BJ (cell line): ENCODE measurements around the gene RILP. TPM values are rescaled to one million over a fixed set of nuclear protein-coding genes. Genes with fewer than 3 reads are reported as not detected.

Experiments
- CTCF ChIA-PET: fragments of 350-600 bp; formaldehyde crosslinking; extraction: SDS; loops from one replicate; lab custom pipeline; 2021; ENCODE audit warnings: antibody characterized with exemption, inconsistent platforms; lab: Yijun Ruan, JAX
- POLR2A ChIA-PET: fragments of 300-600 bp; sonication (Branson Sonifier 250); formaldehyde crosslinking; extraction: SDS; loops from one replicate; lab custom pipeline; 2021; ENCODE audit warnings: antibody characterized with exemption; lab: Charles Lee
- DNase-seq: peaks from one replicate; pipeline ENCODE4 v3.0.0-alpha.2; 2011; ENCODE audit warnings: low read depth
- H3K27me3 ChIP-seq: 2 replicates; pipeline ENCODE4 v1.6.0; 2011; ENCODE audit warnings: low read length; ENCODE audit not compliant: control insufficient read depth, insufficient read depth
- H3K36me3 ChIP-seq: 2 replicates; pipeline ENCODE4 v1.5.1; 2011; ENCODE audit warnings: low read length; ENCODE audit not compliant: control insufficient read depth, insufficient read depth
- H3K4me3 ChIP-seq: 2 replicates; pipeline ENCODE4 v1.5.1; 2011; ENCODE audit warnings: low read depth, mild to moderate bottlenecking, control low read depth, low read length
- CTCF ChIP-seq: IDR thresholded peaks from 2 replicates; pipeline ENCODE4 v1.5.1; 2011; ENCODE audit warnings: low read depth, mild to moderate bottlenecking, control low read depth, inconsistent platforms, low read length, moderate library complexity; ENCODE audit not compliant: insufficient read depth
- polyA plus RNA-seq: library from polyadenylated mRNA; depleted of rRNA; stranded (reverse); fragments of >200 nt; gene quantifications from 2 replicates; pipeline ENCODE4 v1.2.3, GENCODE V29; 2011; rRNA removed
- small RNA-seq: library from RNA; depleted of rRNA; stranded (forward); fragments of <200 nt; gene quantifications from one replicate; pipeline ENCODE3, GENCODE V24; 2012; ENCODE audit warnings: low replicate concordance, low read depth; ENCODE audit not compliant: insufficient read length

Gene RILP
- polyA plus RNA-seq, 1 experiment, result 6.2 TPM

DNA sequence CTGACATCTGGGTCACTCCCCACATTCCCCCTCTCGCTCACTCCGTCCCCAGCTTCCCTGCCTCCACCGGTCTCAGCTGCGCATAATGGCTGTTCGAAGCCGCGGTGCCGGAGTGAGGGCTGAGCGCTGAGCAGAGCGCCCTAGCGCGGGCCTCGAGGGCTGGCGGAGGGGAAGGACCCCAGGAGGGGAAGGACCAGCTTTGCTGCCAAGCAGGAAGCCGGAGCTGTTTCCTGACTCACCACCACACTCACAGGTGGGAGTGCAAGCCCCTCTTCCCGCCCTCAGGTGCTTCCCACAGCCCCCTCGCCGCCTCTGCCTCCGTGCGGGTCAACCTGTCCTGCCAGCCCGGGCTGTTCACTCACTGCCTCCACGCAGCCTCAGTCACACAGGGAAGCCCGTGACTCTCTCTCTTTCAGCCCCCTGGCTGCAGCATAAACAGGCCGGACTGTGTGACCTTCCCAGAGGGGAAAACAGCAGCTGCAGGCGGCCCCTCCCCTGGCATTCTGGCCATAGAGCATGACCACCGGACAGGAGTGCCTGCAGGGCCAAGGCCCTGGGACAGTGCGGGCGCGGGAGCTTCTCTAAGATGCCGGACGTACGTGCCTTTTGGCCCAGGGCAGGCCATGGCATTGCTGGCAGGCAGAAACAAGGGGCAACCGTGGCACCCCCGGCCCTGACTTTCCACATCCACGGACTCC lies 44.7 kb downstream of the RILP start:
- Histone ChIP-seq H3K36me3 (no peaks in the 10 kb centered on the region), H3K27me3 (no peaks in the 10 kb centered on the region), H3K4me3 (no peak overlapping the region)
- DNase-seq, result no peak
- POLR2A ChIA-PET, result no interaction called here
- CTCF ChIA-PET, result interaction anchor here (1.7 kb wide), 1 partner anchor 24 kb away, joined by 4 read pairs; the partner anchor contains the start of gene SLC43A2
- TF ChIP-seq CTCF, result no peak

DNA sequence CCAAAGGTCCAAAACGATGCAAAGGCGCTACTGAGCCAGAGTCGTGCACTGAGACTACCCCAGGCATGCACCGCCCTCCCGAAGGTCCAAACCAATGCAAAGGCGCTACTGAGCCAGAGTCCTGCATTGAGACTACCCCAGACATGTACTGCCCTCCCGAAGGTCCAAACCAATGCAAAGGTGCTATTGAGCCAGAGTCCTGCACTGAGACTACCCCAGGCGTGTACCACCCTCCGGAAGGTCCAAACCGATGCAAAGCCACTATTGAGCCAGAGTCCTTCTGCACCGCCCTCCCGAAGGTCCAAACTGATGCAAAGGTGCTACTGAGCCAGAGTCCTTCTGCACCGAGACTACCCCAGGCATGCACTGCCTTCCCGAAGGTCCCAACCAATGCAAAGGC lies 48.1 kb downstream of the RILP start:
- TF ChIP-seq CTCF, result no peak
- CTCF ChIA-PET, result no interaction called here
- POLR2A ChIA-PET, result no interaction called here
- H3K27me3 ChIP-seq, result no peaks in the 10 kb centered on the region
- no peak for DNase-seq
- no peaks in the 10 kb centered on the region for H3K36me3 ChIP-seq
- H3K4me3 ChIP-seq, result no peak overlapping the region

DNA sequence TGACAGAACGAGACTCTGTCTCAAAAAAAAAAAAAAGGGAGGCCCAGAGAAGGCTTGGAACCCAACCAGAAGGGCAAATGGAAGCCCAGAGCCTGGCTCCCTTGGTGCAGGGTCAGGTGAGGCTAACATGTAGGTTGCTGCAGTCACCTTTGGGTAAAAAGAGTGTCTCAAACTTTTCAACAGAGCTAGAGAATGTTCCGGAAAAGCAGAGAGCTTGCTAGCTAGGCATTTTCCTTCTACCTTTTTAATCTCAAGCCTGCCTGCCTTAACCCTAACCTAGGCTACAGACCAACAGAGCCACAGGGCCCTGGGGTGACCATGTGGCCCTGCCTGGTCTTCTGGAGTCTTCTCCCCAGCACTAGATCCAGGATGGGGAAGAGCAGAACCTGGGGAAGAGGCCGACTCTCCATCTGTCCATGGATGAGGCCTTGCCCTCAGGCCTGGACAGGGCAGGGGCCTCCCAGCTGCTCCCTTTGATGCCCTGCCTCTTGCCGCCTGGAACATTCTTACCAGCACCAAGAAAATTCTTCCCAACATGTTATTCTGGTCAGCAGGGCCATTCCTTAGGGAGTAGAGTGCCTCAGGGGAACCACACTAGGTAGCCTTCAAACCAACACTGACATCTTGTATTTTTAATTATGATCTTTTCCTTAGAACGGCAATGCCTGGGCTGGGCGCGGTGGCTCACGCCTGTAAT lies 51.1 kb downstream of the RILP start:
- CTCF ChIA-PET, result interaction anchor here (0.8 kb wide), 1 partner anchor 70 kb away, joined by 3 read pairs; no protein-coding TSS in a partner anchor
- DNase-seq, result no peak
- no peak overlapping the region for H3K4me3 ChIP-seq

DNA sequence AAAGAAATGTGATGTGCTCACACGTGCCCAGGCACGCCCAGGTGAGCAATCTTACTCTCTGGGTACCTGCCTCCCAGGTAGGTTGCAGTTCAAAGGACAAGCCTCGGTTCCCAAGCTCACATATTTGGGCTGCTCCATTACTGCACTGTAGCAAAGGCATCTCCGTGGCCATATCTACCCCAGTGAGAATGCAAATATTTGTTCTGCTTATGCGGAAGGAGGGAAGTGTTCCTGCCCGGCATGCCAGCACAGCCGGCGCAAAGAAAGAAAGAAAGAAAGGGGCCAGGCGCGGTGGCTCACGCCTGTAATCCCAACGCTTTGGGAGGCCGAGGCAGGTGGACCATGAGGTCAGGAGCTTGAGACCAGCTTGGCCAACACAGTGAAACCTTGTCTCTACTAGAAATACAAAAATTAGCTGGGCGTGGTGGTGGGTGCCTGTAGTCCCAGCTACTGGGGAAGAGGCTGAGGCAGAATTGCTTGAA lies 51.8 kb downstream of the RILP start:
- TF ChIP-seq CTCF, result no peak
- ChIA-PET CTCF (interaction anchor here (1.0 kb wide), 1 partner anchor 30 kb away, joined by 3 read pairs; no protein-coding TSS in a partner anchor), POLR2A (no interaction called here)
- no peaks in the 10 kb centered on the region for H3K27me3 ChIP-seq
- no peak for DNase-seq
- no peak overlapping the region for H3K4me3 ChIP-seq
- H3K36me3 ChIP-seq, result no peaks in the 10 kb centered on the region

More for the DNA sequence above, 51.1 kb downstream of the RILP start:
- Histone ChIP-seq H3K36me3 (no peaks in the 10 kb centered on the region), H3K27me3 (no peaks in the 10 kb centered on the region)
- TF ChIP-seq CTCF, result no peak
- POLR2A ChIA-PET, result no interaction called here

Small RNA genes lying within 50 kb of the gene (small RNA-seq; reads per million reads assigned to genes)
- gene RN7SL105P, result not detected

Other genes starting within 250 kb of the RILP start
- 618 and 665 TPM in 2 replicates for gene YWHAE, start 249.6 kb downstream of the RILP start, polyA plus RNA-seq
- 53.8 and 86.5 TPM in 2 replicates for gene CRK, start 193.6 kb downstream of the RILP start, polyA plus RNA-seq
- gene MYO1C, start 157.2 kb downstream of the RILP start, polyA plus RNA-seq, result 211 and 321 TPM in 2 replicates
- 43.9 and 45.3 TPM in 2 replicates for gene INPP5K, start 133.3 kb downstream of the RILP start, polyA plus RNA-seq
- 35.8 and 37.2 TPM in 2 replicates for gene PITPNA, start 87.1 kb downstream of the RILP start, polyA plus RNA-seq
- 5.0 and 8.9 TPM in 2 replicates for gene SLC43A2, start 21.0 kb downstream of the RILP start, polyA plus RNA-seq
- gene SCARF1, start 4.1 kb downstream of the RILP start, polyA plus RNA-seq, result 0.11 and 0.12 TPM in 2 replicates
- gene PRPF8, start 35.0 kb upstream of the RILP start, polyA plus RNA-seq, result 113 and 194 TPM in 2 replicates
- 2.5 and 3.9 TPM in 2 replicates for gene TLCD2, start 60.5 kb upstream of the RILP start, polyA plus RNA-seq
- gene WDR81, start 74.8 kb upstream of the RILP start, polyA plus RNA-seq, result 3.0 and 4.8 TPM in 2 replicates
- 0.02 TPM in 1 of 2 replicates, not detected in the other for gene SERPINF2, start 93.0 kb upstream of the RILP start, polyA plus RNA-seq
- gene SERPINF1, start 112.2 kb upstream of the RILP start, polyA plus RNA-seq, result 174 and 221 TPM in 2 replicates
- 4.4 and 4.5 TPM in 2 replicates for gene SMYD4, start 180.0 kb upstream of the RILP start, polyA plus RNA-seq
- gene RPA1, start 180.1 kb upstream of the RILP start, polyA plus RNA-seq, result 58.8 and 67.9 TPM in 2 replicates